ENCODE results near the gene CGB5. TPM values are rescaled to one million over a fixed set of nuclear protein-coding genes. Genes with fewer than 3 reads are reported as not detected.
"Not testable (repeated sequence)": the region's sequence is repeated elsewhere in the genome, so short reads cannot be mapped to it uniquely, and the experiment has no call there.

CGB5 gene
- total and polyA plus RNA-seq, 2 donors (not counting 1 experiment from before 2014, with no cell fraction given) = not detected

- CTCF ChIA-PET; H2AFZ ChIP-seq (ENCODE audit: insufficient read depth, low read depth, low read length, poor library complexity, severe bottlenecking); H3K4me3 Mint-ChIP-seq; H3K4me1 Mint-ChIP-seq; intact Hi-C loops (cut with micrococcal nuclease); H4K20me1 ChIP-seq (ENCODE audit: control insufficient read depth, insufficient read depth, low read length, poor library complexity, severe bottlenecking); H3K27me3 ChIP-seq (replicated peaks in 1 of 4; ENCODE audit: control extremely low read depth in 1 of 4, control insufficient read depth in 3 of 4, insufficient read depth in 4 of 4, low read length in 3 of 4); H3K9ac ChIP-seq (ENCODE audit: low read length); H3K4me2 ChIP-seq (replicated peaks; ENCODE audit: low read depth, low read length, poor library complexity, severe bottlenecking); ATAC-seq (ENCODE audit: low read depth); DNase-seq; H3K4me3 ChIP-seq (ENCODE audit: control extremely low read depth in 1 of 5, extremely low read depth in 1 of 5, insufficient read depth in 1 of 5, low read depth in 2 of 5, low read length in 4 of 5); H3K4me1 ChIP-seq (ENCODE audit: control insufficient read depth in 2 of 2, insufficient read depth in 2 of 2, low read length in 2 of 2); H3K27me3 Mint-ChIP-seq; H3K27ac ChIP-seq (ENCODE audit: low read length in 2 of 2); H3K36me3 ChIP-seq (replicated peaks in 1 of 2; ENCODE audit: control extremely low read depth in 1 of 2, control insufficient read depth in 1 of 2, extremely low read depth in 1 of 2, insufficient read depth in 2 of 2, low read length in 1 of 2); H3K9me3 Mint-ChIP-seq (ENCODE audit: insufficient read depth); H3K27ac Mint-ChIP-seq; H3K79me2 ChIP-seq (ENCODE audit: control insufficient read depth, insufficient read depth, low read length); H3K9me3 ChIP-seq (ENCODE audit: control extremely low read depth in 1 of 3, control insufficient read depth in 2 of 3, insufficient read depth in 1 of 3, low read length in 2 of 3); POLR2A ChIA-PET: not testable (repeated sequence)
- WGBS (ENCODE audit: insufficient coverage) = 67% methylated on average over 5 of the region's 12 CpGs
Measured at GRCh38 chr19:49049011-49049410, 5.4 kb downstream of the CGB5 start, which contains the start of gene CGB8. Gene CGB8, minus strand, starts transcription at chr19:49049111. Its CDS starts 372 bp downstream, at chr19:49048739.

- no CpG with 5 or more reads among the region's 4 CpGs for WGBS (ENCODE audit: insufficient coverage)
- H4K20me1 ChIP-seq (ENCODE audit: control insufficient read depth, insufficient read depth, low read length, poor library complexity, severe bottlenecking); H3K27me3 ChIP-seq (replicated peaks in 1 of 4; ENCODE audit: control extremely low read depth in 1 of 4, control insufficient read depth in 3 of 4, insufficient read depth in 4 of 4, low read length in 3 of 4); H3K9ac ChIP-seq (ENCODE audit: low read length); DNase-seq; H3K9me3 ChIP-seq (ENCODE audit: control extremely low read depth in 1 of 3, control insufficient read depth in 2 of 3, insufficient read depth in 1 of 3, low read length in 2 of 3); H3K4me2 ChIP-seq (replicated peaks; ENCODE audit: low read depth, low read length, poor library complexity, severe bottlenecking); H3K79me2 ChIP-seq (ENCODE audit: control insufficient read depth, insufficient read depth, low read length); intact Hi-C loops (cut with micrococcal nuclease); H3K27ac Mint-ChIP-seq; POLR2A ChIA-PET; H3K9me3 Mint-ChIP-seq (ENCODE audit: insufficient read depth); H3K4me3 Mint-ChIP-seq; H3K36me3 ChIP-seq (replicated peaks in 1 of 2; ENCODE audit: control extremely low read depth in 1 of 2, control insufficient read depth in 1 of 2, extremely low read depth in 1 of 2, insufficient read depth in 2 of 2, low read length in 1 of 2); H3K4me1 ChIP-seq (ENCODE audit: control insufficient read depth in 2 of 2, insufficient read depth in 2 of 2, low read length in 2 of 2); H3K4me3 ChIP-seq (ENCODE audit: control extremely low read depth in 1 of 5, extremely low read depth in 1 of 5, insufficient read depth in 1 of 5, low read depth in 2 of 5, low read length in 4 of 5); ATAC-seq (ENCODE audit: low read depth); H2AFZ ChIP-seq (ENCODE audit: insufficient read depth, low read depth, low read length, poor library complexity, severe bottlenecking); H3K27ac ChIP-seq (ENCODE audit: low read length in 2 of 2); H3K4me1 Mint-ChIP-seq; CTCF ChIA-PET; H3K27me3 Mint-ChIP-seq: not testable (repeated sequence)
Measured at GRCh38 chr19:49049834-49050233, 6.2 kb downstream of the CGB5 start.

GRCh38 chr19:49050376-49051033, 6.9 kb downstream of the CGB5 start:
- H3K4me1 Mint-ChIP-seq; H3K79me2 ChIP-seq (ENCODE audit: control insufficient read depth, insufficient read depth, low read length); H2AFZ ChIP-seq (ENCODE audit: insufficient read depth, low read depth, low read length, poor library complexity, severe bottlenecking); intact Hi-C loops (cut with micrococcal nuclease); H3K36me3 ChIP-seq (replicated peaks in 1 of 2; ENCODE audit: control extremely low read depth in 1 of 2, control insufficient read depth in 1 of 2, extremely low read depth in 1 of 2, insufficient read depth in 2 of 2, low read length in 1 of 2); CTCF ChIA-PET; H3K4me3 ChIP-seq (ENCODE audit: control extremely low read depth in 1 of 5, extremely low read depth in 1 of 5, insufficient read depth in 1 of 5, low read depth in 2 of 5, low read length in 4 of 5); POLR2A ChIA-PET; H3K4me3 Mint-ChIP-seq; H3K4me1 ChIP-seq (ENCODE audit: control insufficient read depth in 2 of 2, insufficient read depth in 2 of 2, low read length in 2 of 2); H3K4me2 ChIP-seq (replicated peaks; ENCODE audit: low read depth, low read length, poor library complexity, severe bottlenecking); H3K9ac ChIP-seq (ENCODE audit: low read length); H3K27ac Mint-ChIP-seq; H3K9me3 ChIP-seq (ENCODE audit: control extremely low read depth in 1 of 3, control insufficient read depth in 2 of 3, insufficient read depth in 1 of 3, low read length in 2 of 3); ATAC-seq (ENCODE audit: low read depth); H3K27me3 ChIP-seq (replicated peaks in 1 of 4; ENCODE audit: control extremely low read depth in 1 of 4, control insufficient read depth in 3 of 4, insufficient read depth in 4 of 4, low read length in 3 of 4); H3K27ac ChIP-seq (ENCODE audit: low read length in 2 of 2); H3K9me3 Mint-ChIP-seq (ENCODE audit: insufficient read depth); DNase-seq; H4K20me1 ChIP-seq (ENCODE audit: control insufficient read depth, insufficient read depth, low read length, poor library complexity, severe bottlenecking); H3K27me3 Mint-ChIP-seq: not testable (repeated sequence)
- WGBS (ENCODE audit: insufficient coverage) = 90% methylated on average over 22 of the region's 24 CpGs
